Medulla oblongata (tissue), 1 donor: ENCODE data around the gene ADH4.
"Not testable (repeated sequence)": the region's sequence is repeated elsewhere in the genome, so short reads cannot be mapped to it uniquely, and the experiment has no call there.

Source experiments
- DNase-seq: peaks from one replicate; pipeline ENCODE4 v3.0.0-alpha.2; 2015; ENCODE audit errors: extremely low spot score

The ADH4 gene

DNA sequence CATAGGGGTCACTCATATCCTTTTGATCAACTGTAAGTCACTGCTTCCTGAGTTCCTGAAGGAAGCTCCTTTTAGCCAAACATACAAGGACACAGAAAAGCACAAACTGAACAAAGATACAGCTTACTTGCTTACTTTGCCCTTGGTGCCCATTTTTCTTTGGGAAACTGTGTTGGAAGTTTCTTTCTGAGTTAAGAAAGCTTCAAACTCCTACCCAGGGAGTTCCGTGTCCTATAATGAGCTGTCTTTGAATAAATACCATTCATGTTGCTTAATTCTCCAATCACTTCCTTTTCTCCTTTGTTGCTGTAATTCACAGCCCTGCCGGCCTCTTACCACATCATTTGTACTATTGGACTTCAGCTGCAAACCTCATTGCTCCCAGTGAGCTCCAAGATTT, at the start of gene ADH4:
TSS of gene ADH4 (minus strand) at position 228 of the 400 bp plus-strand sequence. CDS start at position 153, 75 bp downstream.
- no peak for DNase-seq

DNA sequence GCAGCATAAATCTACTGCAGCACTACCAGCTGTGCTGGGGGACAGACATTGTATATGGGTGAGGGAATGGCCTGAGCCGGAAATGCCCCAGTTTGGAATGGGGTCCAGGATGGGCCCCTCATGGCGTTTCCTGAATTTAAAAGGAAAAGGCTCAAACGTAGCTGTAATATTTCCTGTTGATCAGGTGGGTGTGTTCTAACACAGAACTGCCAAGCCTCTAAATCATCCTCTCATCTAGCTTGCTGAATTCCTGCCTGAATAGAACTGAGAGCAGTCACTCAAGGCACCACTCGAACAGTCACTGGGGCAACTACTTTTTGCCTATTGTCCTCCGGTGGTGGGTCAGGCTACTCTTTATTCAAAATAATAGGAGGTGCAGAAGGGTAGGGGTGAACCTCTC, 46.2 kb upstream of the ADH4 start:
- DNase-seq: no peak

DNA sequence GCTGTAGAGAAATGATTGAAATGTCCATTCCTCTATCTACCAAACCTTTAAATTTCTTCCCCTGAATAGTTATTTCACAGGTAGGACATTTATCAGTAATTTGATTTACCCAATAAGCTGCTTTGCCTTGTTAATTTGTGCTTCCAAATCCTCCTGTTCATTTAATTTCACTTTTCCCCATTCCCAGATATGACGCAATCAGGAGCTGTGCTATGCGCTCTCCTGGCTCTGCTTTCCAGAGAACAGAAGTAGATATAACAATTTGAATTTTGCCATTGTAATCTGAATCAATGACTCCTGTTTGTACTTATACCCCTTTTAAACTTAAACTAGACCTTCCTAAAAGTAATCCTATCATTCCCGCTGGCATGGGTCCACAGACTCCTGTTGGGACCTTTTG, 45.8 kb upstream of the ADH4 start:
- not testable (repeated sequence) for DNase-seq

DNA sequence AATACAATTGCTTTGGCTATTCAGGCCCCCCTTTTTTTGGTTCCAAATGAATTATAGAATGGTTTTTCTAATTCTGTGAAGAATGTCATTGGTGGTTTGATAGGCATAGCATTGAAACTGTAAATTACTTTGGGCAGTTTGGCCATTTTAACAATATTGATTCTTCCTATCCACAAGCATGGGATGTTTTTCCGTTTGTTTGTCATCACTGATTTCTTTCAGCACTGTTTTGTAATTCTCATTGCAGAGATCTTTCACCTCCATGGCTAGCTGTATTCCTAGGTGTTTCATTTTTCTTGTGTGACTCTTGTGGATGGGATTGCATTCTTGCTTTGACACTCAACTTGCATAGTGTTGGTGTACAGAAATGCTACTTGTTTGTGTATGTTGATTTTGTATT, 41.9 kb upstream of the ADH4 start:
- DNase-seq: no peak

DNA sequence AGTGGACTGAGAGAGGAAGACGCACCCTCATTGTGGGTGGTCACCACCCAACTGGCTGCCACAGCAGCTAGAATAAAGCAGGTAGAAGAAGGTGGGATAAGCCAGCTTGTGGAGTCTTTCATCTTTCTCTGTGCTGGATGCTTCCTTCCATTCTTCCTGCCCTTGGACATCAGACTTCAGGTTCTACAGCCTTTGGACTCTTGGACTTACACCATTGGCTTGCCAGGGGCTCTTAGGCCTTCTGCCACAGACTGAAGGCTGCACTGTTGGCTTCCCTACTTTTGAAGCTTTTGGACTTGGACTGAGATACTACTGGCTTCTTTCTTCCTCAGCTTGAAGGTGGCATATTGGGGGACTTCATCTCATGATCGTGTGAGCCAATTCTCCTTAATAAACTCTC, 41.5 kb upstream of the ADH4 start:
- no peak for DNase-seq

GRCh38 chr4:99180382-99181070, 36.4 kb upstream of the ADH4 start:
- no peak for DNase-seq

GRCh38 chr4:99179626-99180025, 35.5 kb upstream of the ADH4 start:
- no peak for DNase-seq

DNA sequence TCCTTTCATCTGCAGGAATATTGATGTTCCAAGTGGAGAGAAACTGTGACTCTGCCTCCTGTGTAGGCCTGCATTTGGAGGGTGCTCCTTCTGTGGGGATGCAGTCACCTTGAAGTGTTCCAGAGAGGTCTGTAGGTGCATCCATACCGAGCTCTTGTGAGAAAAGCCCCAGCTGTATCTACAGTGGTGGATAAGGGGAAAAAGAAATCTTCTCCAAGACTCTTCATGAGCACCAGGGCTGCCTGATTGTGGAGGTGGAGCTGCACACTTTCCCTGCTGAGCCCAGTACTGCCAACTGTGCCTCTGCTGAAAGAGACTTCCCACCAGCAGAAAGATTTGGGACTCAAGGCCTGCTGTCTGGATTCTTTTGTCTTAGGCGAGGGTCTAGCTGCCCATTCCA, 35.1 kb upstream of the ADH4 start:
- no peak for DNase-seq

- DNase-seq: no peak
These were observed 22.4 kb upstream of the ADH4 start for GRCh38 chr4:99166544-99166943.

- DNase-seq: no peak
These were observed 21.9 kb upstream of the ADH4 start for GRCh38 chr4:99165978-99166377.

- no peak for DNase-seq
These were observed 17.4 kb upstream of the ADH4 start for GRCh38 chr4:99161373-99162099.

- no peak for DNase-seq
These were observed 15.6 kb upstream of the ADH4 start for GRCh38 chr4:99159699-99160098.

DNA sequence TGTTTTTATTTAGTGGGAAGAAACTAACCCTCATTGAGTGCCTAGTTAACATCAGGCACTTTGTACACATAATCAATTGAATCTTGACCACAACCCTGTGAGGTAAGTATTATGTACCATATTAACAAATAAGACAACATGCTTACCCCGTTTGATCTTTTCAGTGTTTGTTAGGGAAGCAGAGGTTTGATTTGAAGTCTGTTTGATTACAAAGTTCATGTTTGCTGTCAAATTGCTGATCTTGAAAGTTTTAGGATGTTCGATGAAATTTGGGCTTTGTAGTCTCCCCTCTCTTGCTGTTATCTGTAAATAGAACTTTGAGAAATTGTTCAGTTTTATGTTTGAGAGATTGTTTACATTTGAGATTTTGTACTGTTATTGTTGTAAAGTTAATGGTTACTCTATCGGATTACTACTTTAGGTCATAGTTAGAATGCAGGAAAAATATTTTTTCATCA, 13.4 kb upstream of the ADH4 start:
- DNase-seq: no peak

GRCh38 chr4:99156992-99157391, 12.9 kb upstream of the ADH4 start:
- no peak for DNase-seq

DNA sequence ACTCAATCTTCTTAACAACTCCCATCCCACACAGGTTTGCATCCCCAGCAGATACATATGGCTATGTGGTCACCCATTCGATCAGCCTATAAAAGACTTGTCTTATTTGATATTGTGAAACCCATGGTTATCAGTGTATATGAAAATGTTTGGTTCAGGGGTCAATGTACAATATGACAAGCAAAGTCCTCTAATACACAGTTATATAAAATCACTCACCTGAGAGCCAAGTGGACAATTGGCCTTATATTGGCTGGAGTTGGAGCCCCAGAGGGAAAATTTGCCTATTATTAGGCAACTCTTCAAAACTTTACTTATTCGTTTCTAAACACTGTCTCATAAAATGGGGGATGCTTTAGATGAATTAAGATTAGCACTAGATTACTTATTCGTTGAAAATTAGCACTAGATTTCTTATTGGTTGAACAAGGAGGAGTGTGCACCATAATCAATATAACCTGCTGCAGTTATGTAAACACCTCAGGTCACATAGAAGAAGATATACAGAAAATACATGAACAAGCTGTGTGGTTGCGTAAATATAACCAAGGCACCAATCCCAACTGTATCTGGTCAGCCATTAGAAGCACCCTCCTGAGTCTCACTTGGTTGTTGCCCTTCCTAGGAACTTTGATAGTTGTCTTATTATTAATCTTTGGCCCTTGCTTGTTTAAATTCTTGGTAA, 10.7 kb upstream of the ADH4 start:
- no peak for DNase-seq

DNA sequence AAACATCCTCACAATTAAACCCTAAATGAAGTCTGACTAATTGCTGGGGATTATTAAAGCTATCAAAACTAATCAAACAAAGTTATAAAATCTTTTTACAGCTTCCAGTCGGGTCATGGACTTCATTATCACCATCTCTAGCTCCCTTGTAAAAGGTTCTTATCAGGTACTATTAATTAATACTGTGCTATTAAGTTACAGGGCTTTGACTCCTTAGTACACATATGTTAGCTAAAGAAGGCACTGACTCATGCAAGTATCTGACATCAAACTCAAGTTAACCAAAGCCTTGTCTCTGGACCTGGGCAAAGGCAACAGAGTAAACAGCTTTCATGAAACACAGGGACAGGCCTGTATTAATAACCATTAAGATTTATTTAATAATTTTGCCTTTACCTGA, 7.9 kb upstream of the ADH4 start:
- DNase-seq: no peak

DNA sequence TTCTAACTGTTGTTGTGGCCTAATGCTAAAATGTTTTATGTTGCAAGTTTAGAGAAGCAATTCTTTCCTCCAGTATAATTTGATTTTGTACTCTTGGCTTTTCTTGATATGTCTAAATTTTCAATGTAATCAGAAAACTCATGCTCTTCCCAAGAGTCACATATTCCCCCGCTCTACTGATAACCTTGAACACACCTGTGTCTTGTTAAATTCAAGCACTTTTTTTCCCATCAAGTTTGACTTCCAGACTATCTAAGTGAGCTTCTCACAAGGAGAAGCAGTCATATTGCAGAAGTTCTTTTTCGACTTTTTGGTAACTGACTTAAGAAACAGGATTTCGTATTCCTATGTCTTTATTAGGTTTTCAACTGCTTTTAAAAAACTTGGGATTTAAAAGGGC, 7.4 kb upstream of the ADH4 start:
- no peak for DNase-seq

DNA sequence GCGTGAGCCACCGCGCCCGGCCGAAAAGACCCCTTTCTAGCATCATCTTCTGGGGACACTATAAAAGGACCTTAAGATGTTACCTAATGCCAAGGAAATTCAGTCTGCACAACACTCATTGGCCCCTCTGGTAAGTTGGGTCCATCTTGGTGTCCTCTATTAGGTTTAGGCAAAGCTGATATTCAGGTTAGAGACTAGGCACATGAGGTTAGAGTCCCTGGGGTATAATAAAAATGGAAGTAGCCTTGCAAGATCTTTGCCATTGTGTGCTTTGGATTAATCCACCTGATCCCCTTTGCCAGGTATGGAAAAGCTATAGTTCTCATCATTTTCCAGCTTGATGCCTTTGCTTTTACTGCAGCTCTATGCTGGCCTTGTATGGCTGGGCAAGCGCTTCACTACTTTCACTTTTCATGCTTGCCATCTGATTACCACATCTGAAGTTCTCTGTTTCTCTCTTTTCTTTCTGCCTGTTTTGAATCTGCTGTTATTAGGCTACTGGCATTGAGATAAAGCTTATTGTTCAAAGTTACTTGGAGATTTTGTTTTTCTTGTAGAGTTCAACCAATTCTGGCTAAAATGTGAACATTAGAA, 5.4 kb upstream of the ADH4 start:
- DNase-seq: no peak

DNA sequence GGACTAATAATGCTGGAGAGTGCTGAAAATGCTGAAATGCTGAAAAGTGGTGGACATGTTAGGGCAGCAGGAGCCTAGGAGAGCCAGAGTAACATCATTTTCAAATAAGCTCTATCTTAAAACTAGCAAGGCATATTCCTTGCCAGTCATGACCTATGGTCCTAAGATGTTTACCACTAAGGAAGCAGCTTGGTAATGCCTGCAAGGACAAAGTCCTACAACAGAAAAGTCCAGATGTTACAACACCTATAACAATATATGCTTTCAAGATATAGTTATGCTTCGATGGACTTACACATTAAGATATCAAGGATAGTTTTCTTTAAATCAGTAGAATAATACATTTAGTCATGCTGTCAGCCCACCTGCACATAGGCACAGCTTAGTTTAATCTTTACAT, 4.5 kb upstream of the ADH4 start:
- DNase-seq: no peak

DNA sequence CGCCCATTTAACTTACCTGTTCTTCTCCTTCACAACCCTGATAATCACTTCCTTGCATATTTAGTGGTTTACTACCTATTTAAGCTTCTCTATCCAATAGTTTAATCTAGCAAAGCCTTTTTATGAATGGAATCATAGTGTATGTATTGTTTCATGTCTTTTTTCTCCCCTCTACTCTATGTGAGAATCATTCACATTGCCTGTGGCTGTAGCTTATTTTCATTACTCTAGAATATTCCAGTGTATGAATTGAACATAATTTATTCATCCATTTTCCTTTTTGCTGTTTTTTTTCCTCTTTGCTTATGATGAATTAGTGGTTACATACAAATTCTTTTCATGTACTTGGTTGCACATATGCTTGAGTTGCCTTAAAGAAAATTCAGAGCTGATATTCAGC, 490 bp upstream of the ADH4 start:
- DNase-seq: no peak

DNA sequence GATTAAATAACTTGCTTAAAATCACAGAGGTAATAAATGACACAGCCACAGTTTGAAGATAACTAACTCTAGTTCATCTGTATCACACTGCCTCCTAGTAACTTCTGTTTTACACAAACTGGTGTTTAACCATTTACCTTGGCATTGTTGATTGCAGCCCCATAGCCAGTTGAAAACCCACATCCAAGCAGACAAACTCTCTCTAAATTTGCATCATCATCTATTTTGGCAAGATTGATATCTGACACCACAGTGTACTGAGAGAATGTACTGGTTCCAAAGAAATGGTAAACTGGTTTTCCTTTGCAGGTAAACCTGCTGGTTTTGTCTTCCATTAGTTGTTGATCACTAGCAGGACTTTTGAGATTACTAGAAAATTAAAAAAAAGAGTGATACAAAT, 7.8 kb downstream of the ADH4 start:
- no peak for DNase-seq

- DNase-seq: no peak
These were observed 8.4 kb downstream of the ADH4 start for GRCh38 chr4:99135541-99136162.
